ENCODE data around the gene NHP2. TPM values are rescaled to one million over a fixed set of nuclear protein-coding genes. Genes with fewer than 3 reads are reported as not detected.

Gene NHP2
- polyA plus RNA-seq, 3 donors = 68.9 to 139 (median 108) TPM

GRCh38 chr5:178114325-178115135, 39.2 kb downstream of the NHP2 start:
- peak overlapping the region in 3 of 7 donors; percentile 6 to 55 (median 45) for H3K27ac Mint-ChIP-seq
- Histone ChIP-seq H3K27ac (ENCODE audit: low read depth in 1 of 2, low read length in 2 of 2) (no peak overlapping the region), H2AFZ (ENCODE audit: insufficient read depth, low read depth, low read length, poor library complexity, severe bottlenecking) (no peak overlapping the region), H3K4me2 (replicated peaks; ENCODE audit: extremely low read depth, low read length, poor library complexity, severe bottlenecking) (peak overlapping the region; percentile 53), H3K36me3 (replicated peaks in 1 of 2; ENCODE audit: control insufficient read depth in 1 of 2, insufficient read depth in 2 of 2, low read length in 2 of 2) (no peaks in the 10 kb centered on the region), H4K20me1 (ENCODE audit: insufficient read depth, low read length) (no peaks in the 10 kb centered on the region), H3K79me2 (ENCODE audit: insufficient read depth, low read length) (no peaks in the 10 kb centered on the region), H3K9me3 (replicated peaks in 1 of 2; ENCODE audit: control insufficient read depth in 1 of 2, insufficient read depth in 1 of 2, low read length in 2 of 2) (peaks cover 3 to 29% of the 10 kb centered on the region in 2 donors), H3K27me3 (ENCODE audit: control insufficient read depth in 2 of 2, insufficient read depth in 2 of 2, low read length in 2 of 2) (peaks cover 48 to 76% of the 10 kb centered on the region in 2 donors), H3K4me3 (replicated peaks in 1 of 3; ENCODE audit: low read depth in 2 of 3, low read length in 3 of 3) (peak overlapping the region in 1 of 3 experiments; percentile 42), H3K9ac (ENCODE audit: insufficient read depth, low read length, poor library complexity, severe bottlenecking) (no peak overlapping the region), H3K4me1 (ENCODE audit: control insufficient read depth in 1 of 2, insufficient read depth in 2 of 2, low read length in 2 of 2) (peaks cover 3 to 17% of the 10 kb centered on the region in 2 donors)
- H3K36me3 Mint-ChIP-seq = no peaks in the 10 kb centered on the region
- 15% methylated on average over 28 of the region's 28 CpGs for WGBS (ENCODE audit: insufficient coverage)
- intact Hi-C loops (cut with micrococcal nuclease) = no loop called here
- DNase-seq = peak in 1 of 3 donors; percentile 20
- peak overlapping the region; percentile 61 to 86 for H3K4me3 Mint-ChIP-seq
- peaks cover 20% of the 10 kb centered on the region for H3K4me1 Mint-ChIP-seq
- H3K9me3 Mint-ChIP-seq = peaks cover 0 to 34% (median 11%) of the 10 kb centered on the region in 7 donors
- no peak for TF ChIP-seq CTCF (IDR thresholded peaks at IDR 0.05)
- H3K27me3 Mint-ChIP-seq (ENCODE audit: low read depth in 3 of 3) = peaks cover 68 to 87% (median 73%) of the 10 kb centered on the region in 3 donors

- no peak overlapping the region for H2AFZ ChIP-seq (ENCODE audit: insufficient read depth, low read depth, low read length, poor library complexity, severe bottlenecking)
- H3K36me3 Mint-ChIP-seq = no peaks in the 10 kb centered on the region
- peak overlapping the region; percentile 53 for H3K4me2 ChIP-seq (replicated peaks; ENCODE audit: extremely low read depth, low read length, poor library complexity, severe bottlenecking)
- no peak overlapping the region for H3K27ac ChIP-seq (ENCODE audit: low read depth in 1 of 2, low read length in 2 of 2)
- H3K79me2 ChIP-seq (ENCODE audit: insufficient read depth, low read length) = no peaks in the 10 kb centered on the region
- no peak overlapping the region for H3K9ac ChIP-seq (ENCODE audit: insufficient read depth, low read length, poor library complexity, severe bottlenecking)
- peak overlapping the region in 1 of 3 experiments; percentile 42 for H3K4me3 ChIP-seq (replicated peaks in 1 of 3; ENCODE audit: low read depth in 2 of 3, low read length in 3 of 3)
- H3K36me3 ChIP-seq (replicated peaks in 1 of 2; ENCODE audit: control insufficient read depth in 1 of 2, insufficient read depth in 2 of 2, low read length in 2 of 2) = no peaks in the 10 kb centered on the region
- DNase-seq = peak in 1 of 3 donors; percentile 2
- no peak for TF ChIP-seq CTCF (IDR thresholded peaks at IDR 0.05)
- H3K4me1 Mint-ChIP-seq = peaks cover 26% of the 10 kb centered on the region
- peaks cover 68 to 88% (median 73%) of the 10 kb centered on the region in 3 donors for H3K27me3 Mint-ChIP-seq (ENCODE audit: low read depth in 3 of 3)
- H3K4me3 Mint-ChIP-seq = peak overlapping the region; percentile 61 to 86
- under 1% methylated on average over 41 of the region's 41 CpGs for WGBS (ENCODE audit: insufficient coverage)
- peaks cover 48 to 80% of the 10 kb centered on the region in 2 donors for H3K27me3 ChIP-seq (ENCODE audit: control insufficient read depth in 2 of 2, insufficient read depth in 2 of 2, low read length in 2 of 2)
- H3K9me3 ChIP-seq (replicated peaks in 1 of 2; ENCODE audit: control insufficient read depth in 1 of 2, insufficient read depth in 1 of 2, low read length in 2 of 2) = peaks cover 3 to 29% of the 10 kb centered on the region in 2 donors
- H4K20me1 ChIP-seq (ENCODE audit: insufficient read depth, low read length) = no peaks in the 10 kb centered on the region
- H3K4me1 ChIP-seq (ENCODE audit: control insufficient read depth in 1 of 2, insufficient read depth in 2 of 2, low read length in 2 of 2) = peaks cover 8 to 23% of the 10 kb centered on the region in 2 donors
- peak overlapping the region in 3 of 7 donors; percentile 6 to 55 (median 45) for H3K27ac Mint-ChIP-seq
- H3K9me3 Mint-ChIP-seq = peaks cover 0 to 34% (median 11%) of the 10 kb centered on the region in 7 donors
- intact Hi-C loops (cut with micrococcal nuclease) = no loop called here
These were observed 39.8 kb downstream of the NHP2 start for GRCh38 chr5:178113841-178114324.

Measured in CD14-positive monocyte (primary cell).